ENCODE results near the gene RGS14.
"Not testable (repeated sequence)": the region's sequence is repeated elsewhere in the genome, so short reads cannot be mapped to it uniquely, and the experiment has no call there.

RGS14 gene

DNA sequence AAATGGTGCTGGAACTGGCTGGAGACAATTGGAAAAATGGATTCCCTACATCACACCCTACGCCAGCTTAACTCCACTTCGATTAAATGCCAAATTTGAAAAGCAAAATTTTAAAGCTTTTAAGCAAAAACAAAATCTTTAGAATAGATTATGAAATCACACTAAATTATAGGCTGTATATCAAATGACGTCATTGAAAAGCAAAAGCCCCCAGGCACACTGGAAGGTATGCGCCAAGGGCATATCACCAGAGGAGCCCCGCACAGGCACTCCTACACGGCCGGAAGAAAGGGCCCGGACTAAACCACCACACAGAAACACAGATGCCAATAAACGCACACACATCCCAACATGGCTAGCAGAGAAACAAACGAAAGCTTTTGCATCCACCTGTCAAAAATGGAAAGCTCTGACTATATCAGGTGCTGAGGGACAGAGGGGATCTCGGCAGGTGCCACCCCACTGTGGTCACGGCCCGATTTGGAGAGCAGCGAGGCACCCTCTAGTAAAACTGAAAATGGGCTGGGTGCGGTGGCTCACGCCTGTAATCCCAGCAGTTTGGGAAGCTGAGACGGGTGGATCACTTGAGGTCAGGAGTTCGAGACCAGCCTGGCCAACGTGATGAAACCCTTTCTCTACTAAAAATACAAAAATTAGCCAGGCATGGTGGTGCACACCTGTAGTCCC is 29.0 kb upstream of the RGS14 start:
- DNase-seq: no peak

DNA sequence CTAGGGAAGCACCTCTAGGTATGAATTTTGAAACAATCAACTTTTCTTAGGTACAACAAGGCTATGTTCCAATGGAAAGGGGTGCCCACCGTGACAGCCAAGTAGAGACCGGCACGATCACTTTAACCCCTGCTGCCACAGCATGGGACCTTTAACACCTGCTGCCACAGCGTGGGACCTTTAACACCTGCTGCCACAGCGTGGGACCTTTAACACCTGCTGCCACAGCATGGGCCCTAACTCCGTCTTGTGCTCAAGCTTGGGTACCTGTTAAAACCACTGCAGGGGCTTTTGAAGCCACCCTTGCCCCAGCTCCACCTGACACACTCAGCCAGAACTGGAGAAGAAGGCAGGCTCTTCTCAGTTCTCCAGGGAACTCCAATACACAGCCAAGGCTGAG is 27.8 kb upstream of the RGS14 start:
- no peak for DNase-seq

DNA sequence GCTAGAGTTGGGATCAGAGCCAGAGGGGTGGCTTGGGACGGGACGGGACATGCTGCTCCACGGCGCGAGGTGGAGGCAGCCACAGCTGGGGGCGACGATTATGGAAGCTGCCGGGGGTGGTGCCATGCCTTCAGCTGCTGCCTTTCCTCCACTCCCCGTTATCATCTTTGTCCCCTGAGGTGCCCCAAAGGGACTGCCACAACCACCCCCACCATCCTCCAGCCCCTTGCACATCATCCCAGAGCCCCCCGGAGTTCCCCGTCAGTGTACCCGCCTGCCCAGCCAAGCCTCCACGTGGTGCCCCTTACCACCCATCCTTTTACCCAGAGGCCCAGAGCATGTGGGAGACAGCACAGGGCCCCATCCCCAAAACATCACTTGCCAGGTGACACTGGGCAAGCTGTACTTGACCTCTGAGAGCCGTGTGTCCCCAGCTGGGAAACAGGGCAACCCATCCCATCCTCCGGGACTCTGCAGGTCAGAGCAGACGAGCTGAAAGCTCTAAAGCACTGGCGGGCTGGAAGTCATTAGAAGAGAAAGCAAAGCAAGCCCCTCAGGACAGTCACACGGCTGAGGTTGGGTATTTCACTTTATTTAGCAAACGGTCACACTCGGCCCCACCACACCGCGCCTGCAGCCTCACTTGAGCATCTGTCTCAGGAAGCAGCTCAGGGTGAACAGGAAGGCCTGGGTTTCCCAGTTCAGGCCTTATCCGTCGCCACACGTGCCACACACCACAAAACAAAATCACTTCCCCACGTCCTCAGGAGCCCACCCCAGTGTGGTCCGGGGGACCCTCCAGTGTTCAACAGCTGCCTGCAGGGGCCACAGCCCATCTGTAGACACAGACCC is 26.5 kb upstream of the RGS14 start:
- no peak for DNase-seq

DNA sequence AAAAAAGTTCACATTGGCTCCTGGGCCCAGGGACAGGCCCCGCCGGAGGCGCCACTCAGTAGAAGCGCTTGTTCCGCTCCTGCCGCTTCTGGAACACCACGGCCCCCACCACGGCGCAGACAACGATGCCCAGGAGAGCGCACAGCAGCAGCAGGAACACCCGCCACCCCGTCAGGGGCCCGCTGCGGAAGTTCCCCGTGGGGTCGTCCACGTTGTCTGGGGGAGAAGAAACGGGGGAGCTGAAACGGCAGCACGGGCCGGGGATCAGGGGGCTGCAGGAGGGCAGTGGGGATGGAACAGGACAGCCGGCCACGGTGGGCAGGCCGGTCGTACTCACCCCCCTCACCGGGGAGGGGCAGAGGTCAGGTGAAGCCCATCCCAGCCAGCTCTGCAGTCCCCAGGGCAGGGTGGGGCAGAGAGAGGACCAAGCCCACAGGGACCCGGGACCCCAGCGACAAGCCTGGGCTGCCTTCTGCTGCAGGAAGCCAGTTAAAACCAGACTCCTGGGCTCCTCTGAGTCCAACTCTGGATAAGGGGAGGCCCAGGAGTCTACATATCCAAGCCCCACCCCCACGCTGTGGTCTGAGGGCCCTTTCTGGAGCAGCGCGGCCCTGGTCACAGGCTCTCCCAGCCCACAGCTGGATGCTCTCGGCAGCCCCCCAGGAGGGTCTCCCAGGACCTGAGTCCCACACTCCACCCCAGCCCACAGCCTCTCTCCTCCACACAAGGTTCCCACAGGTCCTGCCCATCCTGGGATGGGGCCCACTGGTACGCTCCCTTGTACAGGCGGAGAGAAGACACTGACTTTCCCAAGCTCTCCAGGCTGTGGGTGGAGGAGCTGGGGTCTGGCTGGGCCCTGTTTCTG is 25.5 kb upstream of the RGS14 start:
- DNase-seq: no peak

DNA sequence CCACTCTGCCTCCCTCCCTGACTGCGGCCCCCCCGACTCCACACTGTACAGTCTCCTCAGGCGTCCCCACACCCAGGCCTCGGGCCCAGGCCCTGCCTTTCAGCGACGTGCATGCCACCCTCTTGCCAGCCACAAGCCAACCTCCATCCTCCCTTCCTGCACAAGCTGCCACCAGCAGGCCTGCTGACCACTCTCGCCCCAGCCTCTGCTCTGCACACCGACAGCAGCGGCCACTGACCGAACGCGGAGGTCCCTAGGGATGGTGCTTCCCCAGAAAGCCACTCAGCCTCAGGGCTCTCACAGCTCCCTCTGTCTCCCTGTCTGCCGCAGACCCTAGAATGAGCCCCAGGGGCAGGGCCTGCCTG is 24.8 kb upstream of the RGS14 start:
- DNase-seq: no peak

DNA sequence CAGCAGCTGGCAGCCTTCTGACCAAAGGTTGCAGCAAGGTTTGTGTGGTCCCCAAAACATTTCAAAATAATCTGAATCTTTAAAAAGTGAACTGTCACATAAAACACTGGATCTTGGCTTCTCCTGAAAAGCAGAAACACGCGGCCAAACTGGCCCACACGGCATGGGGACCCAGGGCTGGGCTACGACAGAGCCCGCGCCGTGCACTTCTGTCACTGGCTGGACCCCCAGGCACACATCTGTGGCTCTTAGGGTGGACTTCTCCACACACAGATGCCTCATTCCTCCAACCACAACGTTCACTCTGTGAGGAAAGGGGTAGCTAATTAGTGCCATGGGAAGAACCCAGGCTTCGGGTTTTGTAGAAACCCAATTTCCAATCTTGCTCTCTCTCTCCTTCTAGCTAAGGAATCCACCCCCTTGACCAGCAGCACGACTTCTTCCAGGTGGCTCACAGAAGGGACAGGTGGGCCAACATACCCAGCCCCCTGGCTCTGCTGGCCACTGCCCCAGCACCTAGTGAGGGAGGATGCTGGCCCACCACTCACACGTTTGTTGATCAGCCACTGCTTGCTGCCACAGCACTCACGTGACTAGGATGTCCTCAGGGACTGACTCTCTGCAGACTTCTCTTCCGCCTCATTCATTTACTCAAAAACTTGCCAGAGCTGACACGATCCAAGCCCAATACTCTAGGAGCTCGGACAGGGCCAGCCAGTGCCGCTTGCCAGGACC is 24.1 kb upstream of the RGS14 start:
- DNase-seq: no peak

DNA sequence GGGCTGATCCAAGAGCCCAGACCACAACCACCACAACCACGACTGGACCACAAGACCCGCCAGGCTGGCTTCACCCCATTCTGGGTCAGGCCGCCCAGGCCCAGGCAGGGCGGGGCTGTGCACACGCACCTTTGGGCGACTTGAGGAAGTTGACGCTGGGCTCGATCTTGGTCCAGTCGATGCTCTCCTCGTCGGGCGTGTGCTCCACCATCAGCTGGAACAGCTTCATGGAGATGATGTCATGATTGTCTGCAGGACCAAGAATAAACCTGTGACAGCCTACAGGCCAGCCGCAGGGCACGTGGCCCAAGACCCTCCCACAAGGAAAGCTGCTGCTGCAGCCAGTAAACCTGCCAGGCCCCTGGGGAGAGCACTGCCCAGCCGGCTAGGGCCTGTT is 23.6 kb upstream of the RGS14 start:
- DNase-seq: no peak

DNA sequence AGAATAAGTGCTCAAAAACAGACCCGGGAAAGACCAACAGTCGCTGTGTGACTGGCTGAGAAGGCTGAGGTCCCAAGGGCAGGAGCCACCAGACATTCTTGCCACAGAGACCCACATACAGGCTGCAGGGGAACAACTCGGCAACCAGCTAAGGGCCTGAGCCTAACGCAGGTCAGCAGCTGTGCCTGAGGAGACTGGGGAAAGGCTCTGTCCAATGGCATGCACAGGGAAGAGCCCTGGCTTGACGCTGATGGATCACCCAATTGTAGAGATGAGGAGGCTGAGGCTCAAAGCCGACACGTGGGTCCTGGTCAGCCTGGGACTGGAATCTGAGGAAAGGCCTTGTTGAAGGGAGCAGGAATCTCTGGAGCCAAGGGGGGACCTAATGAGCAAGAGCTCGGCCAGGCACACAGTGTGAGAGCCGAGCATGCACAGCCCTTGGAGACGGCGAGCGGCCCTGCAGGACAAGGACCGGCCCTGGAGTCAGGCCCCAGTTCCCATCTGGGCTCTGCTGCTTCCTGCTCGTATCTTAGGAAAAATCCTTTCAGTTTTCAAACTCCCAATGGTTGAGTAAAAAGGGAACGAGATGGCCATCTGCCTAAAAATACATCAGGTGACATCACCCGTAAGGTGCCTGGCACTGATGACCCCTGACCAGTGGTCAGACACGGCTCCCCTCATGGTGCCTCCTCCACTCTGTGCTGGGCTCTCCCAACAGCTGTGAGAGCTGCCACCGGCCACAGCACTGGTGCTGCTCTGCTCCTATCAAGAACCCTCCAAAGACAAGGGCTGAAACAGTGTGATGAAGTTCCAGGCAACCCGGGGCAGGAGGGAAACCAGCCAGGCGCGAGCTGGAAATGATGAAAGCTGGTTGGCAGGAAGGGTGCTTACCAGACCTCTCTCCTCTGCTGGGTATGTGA is 22.7 kb upstream of the RGS14 start:
- no peak for DNase-seq

DNA sequence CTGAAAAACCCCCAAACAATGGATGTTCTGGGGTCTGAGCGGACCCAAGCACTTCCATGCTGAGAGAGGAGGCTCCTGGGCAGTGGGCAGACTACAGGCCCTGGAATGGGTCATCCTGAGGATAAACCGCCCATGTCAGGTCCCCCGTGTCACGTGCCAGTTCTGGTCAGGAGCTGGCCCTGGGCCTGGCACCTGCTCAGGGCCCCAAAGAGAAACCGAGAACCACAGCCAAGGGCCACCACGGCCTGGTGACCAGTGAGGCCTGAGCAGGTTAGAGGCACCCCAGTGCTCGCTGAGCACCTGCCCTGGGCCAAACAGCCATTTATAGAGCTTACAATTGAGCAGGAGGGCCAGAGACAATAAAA is 22.0 kb upstream of the RGS14 start:
- DNase-seq: no peak

DNA sequence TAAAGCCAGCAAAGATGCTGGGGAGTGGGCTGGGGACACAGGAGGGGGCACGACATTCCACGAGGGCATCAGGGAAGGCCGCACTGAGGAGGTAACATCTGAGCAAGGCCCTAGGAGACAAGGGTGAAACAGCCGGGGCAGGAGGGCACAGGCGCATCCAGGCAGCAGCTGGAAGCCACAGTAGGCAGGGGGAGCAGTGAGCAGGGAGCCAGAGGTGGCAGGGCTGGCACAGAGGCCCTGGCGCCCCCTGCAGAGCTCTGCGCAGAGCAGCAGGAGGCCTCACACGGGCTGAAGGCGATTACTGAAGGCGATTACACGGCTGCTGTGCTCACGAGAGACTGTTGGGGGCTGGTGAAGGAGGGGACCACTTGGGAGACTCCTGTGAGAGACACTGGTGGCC is 21.6 kb upstream of the RGS14 start:
- no peak for DNase-seq

DNA sequence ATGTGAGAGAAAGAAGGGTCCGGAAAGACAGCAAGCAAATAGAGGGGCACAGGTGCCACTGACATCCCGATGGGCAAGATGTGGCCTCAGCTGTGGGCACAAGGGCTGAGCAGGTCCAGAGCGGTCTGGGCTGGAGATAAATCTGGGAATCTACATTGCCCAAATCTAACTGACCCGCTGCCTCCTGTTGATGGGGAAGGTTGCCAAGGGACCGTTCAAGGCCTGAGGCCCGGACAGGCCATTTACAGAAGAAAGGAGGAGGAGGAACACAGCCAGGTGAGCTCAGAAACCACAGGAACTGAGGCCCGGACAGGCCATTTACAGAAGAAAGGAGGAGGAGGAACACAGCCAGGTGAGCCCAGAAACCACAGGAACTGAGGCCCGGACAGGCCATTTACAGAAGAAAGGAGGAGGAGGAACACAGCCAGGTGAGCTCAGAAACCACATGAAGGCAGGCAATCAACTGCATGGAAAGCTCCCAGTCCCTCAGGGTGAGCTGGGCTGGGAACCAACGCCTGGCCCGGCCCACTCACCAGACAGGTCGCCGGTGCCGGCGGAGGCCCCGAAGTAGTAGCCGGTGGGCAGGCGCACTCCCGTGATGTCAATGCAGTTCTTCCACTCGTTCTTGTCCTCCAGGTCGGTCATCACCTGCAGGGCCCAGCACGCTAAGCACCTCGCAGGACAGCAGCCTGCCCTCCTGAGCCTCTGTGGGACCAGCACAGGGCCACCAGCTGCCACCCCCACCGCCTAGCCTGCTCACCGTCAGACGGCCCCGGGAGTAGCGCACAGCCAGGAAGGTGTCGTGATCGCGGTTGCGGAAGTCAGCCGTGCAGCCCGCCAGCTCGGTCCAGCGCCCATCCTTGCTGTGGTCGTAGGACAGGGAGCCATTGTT is 20.9 kb upstream of the RGS14 start:
- no peak for DNase-seq

DNA sequence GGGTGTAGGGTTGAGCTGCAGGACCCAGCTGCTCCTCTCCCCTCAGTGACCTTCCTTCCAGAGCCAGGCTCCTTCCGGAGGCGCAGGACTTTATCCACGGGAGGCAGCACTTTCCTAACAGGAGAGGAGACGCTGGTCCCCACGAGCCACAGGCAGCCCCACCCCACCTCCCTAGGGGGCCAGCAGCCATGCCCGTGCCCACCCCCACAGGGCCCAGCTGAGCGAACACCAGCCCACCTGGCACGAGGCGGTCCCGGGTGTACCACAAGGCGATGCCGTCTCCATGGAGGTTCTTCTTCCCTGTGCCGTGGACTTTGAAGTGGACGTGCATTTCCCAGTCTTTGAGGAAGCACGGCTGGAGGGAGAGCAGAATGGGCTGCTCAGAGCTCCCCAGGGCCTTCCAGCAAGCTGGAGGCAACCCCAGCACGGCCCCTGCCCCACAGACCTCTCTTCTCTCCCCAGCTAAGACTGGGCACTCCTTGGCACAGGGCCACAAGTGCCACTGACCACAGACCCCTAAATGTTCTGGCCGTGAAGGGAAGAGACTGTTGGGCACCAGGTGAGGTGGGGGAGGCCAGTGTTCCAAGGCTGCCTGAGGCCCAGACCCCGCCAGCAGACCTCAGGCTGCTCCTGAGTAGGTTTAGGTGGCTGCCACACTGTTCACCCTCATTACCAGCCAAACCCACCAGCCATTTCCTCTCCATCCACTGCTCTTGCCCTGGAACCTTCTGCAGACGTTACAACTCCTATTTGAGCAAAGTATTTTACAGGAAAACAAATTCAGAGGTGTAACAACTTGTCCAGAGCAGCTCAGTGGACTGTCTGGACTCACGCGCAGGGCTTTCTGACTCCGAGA is 19.2 kb upstream of the RGS14 start:
- DNase-seq: no peak

DNA sequence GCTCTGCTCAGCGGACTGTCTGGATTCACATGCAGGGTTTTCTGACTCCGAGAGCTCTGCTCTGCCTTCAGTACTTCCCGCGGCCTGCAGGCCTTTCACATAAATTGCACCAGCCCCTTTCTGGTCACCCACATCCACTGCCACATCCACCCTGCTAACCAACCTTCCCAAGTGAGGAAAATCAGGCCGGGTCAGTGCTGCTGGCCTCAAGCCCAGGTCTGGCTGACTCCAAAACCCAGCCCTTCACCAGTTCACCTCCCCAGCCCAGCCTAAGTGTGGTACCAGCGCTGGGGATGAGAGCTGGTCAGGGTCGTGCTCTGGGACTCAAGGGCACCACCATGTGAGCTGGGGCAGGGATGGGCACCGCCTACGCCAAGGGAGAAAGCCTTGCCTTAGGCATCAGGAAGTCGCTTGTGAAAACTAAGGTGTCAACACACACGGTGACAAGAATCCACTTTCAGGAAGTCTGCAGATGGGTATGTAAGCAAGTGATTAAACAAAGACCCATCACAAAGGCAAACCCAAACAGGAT is 18.6 kb upstream of the RGS14 start:
- no peak for DNase-seq

DNA sequence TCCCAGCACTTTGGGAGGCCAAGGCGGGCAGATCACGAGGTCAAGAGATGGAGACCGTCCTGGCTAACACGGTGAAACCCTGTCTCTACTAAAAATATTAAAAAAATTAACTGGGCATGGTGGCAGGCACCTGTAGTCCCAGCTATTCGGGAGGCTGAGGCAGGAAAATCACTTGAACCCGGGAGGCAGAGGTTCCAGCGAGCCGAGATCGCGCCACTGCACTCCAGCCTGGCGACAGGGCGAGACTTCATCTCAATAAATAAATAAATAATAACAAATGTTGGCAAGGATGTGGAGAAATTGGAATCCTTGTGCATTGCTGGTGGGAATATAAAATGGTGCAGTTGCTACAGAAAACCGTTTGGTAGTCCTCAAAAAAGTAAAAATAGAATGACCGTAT is 14.7 kb upstream of the RGS14 start:
- DNase-seq: not testable (repeated sequence)

DNA sequence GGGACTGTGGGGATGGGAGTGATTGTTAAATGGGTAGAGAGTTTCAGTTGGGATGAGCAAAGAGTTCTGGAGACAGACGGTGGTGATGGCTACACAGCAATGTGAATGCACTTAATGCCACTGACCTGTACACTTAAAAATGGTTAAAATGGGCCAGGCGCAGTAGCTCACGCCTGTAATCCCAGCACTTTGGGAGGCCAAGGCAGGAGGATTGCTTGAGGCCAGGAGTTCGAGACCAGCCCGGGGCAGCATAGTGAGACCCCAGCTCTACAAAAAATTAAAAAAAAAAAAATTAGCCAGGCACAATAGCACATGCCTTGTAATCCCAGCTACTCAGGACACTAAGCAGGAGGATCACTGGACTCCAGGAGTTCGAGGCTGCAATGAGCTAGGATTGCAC is 13.9 kb upstream of the RGS14 start:
- no peak for DNase-seq

DNA sequence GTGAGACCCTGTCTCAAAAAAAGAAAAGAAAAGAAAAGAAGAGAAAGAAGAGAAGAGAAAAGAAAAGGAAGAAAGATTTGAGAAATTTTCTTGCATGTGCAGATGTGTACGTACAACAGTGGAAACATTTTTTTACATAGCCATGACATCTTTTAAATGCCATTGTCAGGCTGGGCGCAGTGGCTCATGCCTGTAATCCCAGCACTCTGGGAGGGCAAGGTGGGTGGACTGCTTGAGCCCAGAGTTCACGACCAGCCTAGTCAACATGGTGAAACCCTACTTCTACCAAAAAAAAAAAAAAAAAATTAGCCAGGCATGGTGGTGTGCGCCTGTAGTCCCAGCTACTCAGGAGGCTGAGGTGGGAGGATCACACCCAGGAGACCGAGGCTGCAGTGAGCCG is 12.8 kb upstream of the RGS14 start:
- no peak for DNase-seq

DNA sequence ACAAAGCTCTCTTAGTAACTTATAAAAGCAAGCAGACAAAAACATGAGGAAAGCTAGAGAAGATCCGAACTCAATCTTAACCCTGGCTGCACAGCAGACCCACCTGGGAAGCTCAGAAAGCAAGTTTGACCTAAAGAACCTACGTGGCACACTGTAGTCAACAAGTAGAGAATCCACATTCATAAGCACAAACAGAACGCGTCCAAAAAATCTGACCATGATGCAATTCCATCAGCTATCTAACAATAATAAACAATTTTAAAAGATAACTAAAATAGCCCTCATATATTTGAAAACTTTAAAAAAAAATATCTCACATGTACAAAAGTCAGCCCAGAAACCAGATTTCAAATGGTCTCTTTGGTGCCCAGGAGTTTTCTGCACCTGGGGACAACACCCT is 10.9 kb upstream of the RGS14 start:
- no peak for DNase-seq

DNA sequence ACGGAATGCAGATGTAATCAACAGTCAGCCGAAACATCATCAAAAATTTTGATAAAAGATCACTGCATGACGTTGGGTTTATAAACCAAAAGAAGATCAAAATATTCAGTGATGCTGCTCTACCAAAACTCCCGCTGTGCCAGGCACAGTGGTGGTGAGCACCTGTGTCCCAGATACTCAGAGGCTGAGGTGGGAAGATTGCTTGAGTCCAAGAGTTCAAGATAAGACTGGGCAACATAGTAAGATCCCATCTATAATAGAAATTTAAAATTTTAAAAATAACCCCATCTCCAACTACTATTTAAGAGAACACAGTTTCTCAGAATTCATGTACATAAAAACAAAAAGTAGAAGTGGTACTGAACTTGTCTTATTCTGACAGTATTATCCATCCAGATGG is 10.0 kb upstream of the RGS14 start:
- no peak for DNase-seq

DNA sequence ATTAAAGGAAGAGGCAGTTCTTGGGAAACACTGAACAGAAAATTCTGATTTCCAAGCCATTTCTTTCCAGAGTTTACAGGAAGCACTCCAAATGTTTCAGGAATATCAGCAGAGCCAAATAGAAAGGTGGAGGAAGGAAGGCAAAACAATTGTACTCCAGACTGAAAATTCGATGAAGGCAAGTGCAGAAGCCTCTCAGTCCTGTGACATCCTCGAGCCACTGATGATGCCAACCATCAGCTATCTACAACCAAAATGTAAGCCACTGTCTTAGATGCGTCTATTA is 8.4 kb upstream of the RGS14 start:
- DNase-seq: no peak

DNA sequence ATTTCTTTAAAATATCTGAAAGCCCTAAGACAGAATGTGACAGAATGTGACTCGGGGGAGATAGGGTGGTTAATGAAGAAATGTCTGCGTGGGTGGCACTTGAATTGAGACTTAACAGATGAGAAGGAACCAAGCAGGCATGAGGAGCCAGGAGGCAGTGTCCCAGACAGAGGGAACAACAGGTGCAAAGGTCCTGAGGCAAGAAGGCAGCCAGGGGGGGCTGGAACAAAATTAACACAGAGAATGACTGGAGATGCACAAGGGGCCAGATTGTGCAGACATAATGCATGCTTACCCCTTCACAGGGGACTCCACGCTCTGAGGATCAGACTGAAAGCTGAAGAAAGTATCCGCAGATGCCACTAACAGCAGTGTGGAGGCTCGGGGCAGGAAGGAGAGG is 8.0 kb upstream of the RGS14 start:
- DNase-seq: no peak

All from stimulated activated CD4-positive, alpha-beta T cell treated with anti-CD3 and anti-CD28 coated beads, Interleukin-4, amount 100 ng/mL, for 4 hours (primary cell).